ENCODE data around the gene CMKLR1.

CMKLR1 gene

DNA sequence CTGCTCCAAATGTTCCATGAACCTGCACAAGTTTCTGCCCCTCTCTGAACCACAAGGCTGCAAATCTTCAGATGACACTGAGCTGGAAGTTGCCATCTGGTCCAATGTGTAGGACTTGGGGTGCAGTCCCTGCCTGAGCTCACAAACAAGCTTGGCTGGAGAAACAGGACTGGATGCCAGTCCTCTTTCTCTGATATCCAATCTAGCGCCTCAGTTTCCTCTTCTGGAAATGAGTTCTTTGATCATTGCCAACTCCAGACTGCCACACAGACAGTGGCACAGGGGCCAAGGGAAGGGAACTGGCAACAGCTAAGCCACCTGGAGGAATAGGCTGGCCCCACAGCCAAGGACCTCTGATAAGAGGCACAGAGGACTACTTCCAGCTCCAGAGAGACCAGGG is 15.5 kb downstream of the CMKLR1 start:
- DNase-seq (ENCODE audit: low read depth), result no peak
- no peak overlapping the region for H3K4me3 ChIP-seq (ENCODE audit: control insufficient read depth, low read depth, low read length)
- TF ChIP-seq, protein P1, sequence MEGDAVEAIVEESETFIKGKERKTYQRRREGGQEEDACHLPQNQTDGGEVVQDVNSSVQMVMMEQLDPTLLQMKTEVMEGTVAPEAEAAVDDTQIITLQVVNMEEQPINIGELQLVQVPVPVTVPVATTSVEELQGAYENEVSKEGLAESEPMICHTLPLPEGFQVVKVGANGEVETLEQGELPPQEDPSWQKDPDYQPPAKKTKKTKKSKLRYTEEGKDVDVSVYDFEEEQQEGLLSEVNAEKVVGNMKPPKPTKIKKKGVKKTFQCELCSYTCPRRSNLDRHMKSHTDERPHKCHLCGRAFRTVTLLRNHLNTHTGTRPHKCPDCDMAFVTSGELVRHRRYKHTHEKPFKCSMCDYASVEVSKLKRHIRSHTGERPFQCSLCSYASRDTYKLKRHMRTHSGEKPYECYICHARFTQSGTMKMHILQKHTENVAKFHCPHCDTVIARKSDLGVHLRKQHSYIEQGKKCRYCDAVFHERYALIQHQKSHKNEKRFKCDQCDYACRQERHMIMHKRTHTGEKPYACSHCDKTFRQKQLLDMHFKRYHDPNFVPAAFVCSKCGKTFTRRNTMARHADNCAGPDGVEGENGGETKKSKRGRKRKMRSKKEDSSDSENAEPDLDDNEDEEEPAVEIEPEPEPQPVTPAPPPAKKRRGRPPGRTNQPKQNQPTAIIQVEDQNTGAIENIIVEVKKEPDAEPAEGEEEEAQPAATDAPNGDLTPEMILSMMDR (IDR thresholded peaks at IDR 0.05; ENCODE audit: control insufficient read depth, insufficient read depth, low read depth, low read length, missing control alignments), result no peak

DNA sequence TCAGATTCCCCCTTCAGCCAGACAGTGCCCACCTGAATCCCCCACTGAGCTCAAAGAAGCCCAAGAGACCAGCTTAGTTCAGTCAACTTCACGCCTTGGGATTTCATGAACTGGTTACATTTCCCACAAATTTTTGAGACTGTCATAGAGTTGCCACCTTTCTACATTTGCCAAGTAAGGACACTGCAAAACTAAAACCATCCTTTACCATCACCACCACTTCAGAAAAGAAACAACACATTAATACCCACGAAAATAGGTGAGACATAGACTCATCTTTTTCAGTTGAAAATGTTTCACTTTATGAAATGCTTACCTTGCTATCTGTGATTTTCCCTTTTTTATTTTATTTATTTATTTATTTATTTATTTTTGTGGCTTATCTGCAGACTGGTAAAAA is 16.1 kb downstream of the CMKLR1 start:
- H3K4me3 ChIP-seq (ENCODE audit: control insufficient read depth, low read depth, low read length), result no peak overlapping the region
- TF ChIP-seq, protein P1 (IDR thresholded peaks at IDR 0.05; ENCODE audit: control insufficient read depth, insufficient read depth, low read depth, low read length, missing control alignments), result no peak
- DNase-seq (ENCODE audit: low read depth), result no peak

DNA sequence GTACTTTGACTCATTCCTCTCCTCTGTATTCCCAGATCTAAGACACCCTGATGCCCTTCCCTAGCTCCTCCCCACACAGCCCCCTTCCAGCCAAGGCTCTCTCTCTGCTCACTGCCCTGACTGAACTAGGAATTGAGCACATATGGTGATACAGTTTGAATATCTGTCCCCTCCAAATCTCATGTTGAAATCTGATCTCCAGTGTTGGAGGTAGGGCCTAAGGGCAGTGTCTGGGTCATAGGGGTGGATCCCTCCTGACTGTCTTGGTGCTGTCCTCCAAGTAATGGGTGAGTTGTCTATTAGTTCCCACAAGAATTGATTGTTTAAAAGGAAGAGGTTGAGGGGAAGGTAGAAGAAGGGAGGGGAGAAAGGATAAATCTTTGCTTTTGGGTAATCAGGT is 17.4 kb downstream of the CMKLR1 start:
- DNase-seq (ENCODE audit: low read depth), result no peak
- H3K4me3 ChIP-seq (ENCODE audit: control insufficient read depth, low read depth, low read length), result no peak overlapping the region
- TF ChIP-seq, protein P1 (IDR thresholded peaks at IDR 0.05; ENCODE audit: control insufficient read depth, insufficient read depth, low read depth, low read length, missing control alignments), result no peak

DNA sequence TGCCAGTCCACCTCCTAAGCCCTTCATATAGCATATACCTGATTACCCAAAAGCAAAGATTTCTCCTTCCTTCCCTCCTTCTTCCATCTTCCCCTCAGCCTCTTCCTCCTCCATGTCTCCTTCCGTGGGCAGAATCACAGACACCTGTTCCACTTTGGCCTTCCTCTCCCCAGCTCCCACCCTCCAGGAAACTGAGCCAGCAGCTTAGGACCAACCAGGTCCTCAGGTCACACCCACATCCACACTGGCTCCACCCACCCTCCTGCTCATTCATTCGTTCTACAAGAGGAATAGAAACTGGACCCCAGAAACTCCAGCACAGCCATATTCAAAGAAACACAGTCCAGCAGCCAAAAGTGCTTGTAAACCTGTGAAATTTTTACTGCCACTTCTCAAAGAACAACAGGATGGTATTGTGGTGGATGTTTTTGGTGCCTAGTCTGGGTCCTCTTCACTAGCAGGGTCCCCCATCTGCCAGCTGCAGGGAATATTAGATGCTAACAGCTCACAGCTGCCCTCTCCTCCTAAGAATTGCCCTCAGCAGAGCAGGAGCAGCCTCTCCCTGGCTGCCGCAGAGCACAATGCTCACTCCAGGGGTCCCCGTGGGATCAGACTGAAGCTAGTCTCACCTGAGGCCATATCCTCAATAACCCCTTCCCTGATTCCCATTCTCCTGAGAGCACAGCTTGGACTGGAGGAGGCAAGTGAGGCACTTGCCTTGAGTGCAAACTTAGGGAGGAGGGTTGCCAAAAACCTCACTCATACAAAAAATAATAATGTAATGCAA is 18.4 kb downstream of the CMKLR1 start:
- DNase-seq (ENCODE audit: low read depth), result no peak

DNA sequence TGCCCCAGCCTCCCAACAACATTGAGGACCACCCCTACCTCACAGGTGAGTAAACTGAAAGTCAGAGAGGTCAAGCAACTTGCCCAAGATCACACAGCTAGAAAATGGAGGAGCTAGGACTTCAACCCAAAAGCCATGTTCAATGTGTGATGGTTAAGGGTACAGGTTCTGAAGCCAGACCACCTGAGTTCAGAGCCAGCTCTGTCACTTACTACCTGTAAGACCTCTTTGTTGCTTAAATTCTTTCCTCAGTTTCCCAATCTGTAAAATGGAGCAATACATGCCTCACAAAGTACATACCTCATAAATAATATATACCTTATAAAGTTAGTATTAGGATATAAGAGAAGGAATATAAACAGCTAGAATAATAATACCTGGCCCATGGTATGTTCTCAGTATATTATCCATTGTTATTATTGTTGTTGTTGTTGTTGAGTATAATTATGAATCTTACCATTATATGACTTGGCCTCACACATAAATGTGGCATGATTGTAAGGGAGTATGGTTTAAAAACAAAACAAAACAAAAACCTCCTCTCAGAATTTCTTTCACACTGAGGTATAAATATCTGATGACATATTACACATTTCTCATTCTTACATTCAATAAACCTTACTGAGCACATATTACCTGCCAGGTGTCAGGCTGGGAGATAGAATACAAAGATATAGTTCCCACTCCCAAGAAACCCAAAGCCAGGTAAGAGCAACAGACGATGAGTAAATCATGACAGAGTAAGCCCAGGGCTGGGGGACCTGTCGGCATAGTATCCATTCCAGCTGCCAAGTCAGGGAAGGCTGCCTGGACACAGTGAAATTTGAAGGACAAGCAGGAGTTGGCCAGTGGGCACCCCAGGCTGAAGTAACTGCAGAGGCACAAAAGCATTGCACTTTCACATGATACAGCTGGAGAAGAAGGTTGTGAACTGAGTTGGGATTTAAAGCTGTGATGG is 19.6 kb downstream of the CMKLR1 start:
- TF ChIP-seq, protein P1 (IDR thresholded peaks at IDR 0.05; ENCODE audit: control insufficient read depth, insufficient read depth, low read depth, low read length, missing control alignments), result no peak
- no peak for DNase-seq (ENCODE audit: low read depth)
- no peak overlapping the region for H3K4me3 ChIP-seq (ENCODE audit: control insufficient read depth, low read depth, low read length)

More for the DNA sequence above, 18.4 kb downstream of the CMKLR1 start:
- TF ChIP-seq, protein P1 (IDR thresholded peaks at IDR 0.05; ENCODE audit: control insufficient read depth, insufficient read depth, low read depth, low read length, missing control alignments), result peak; percentile 22
- no peak overlapping the region for H3K4me3 ChIP-seq (ENCODE audit: control insufficient read depth, low read depth, low read length)

DNA sequence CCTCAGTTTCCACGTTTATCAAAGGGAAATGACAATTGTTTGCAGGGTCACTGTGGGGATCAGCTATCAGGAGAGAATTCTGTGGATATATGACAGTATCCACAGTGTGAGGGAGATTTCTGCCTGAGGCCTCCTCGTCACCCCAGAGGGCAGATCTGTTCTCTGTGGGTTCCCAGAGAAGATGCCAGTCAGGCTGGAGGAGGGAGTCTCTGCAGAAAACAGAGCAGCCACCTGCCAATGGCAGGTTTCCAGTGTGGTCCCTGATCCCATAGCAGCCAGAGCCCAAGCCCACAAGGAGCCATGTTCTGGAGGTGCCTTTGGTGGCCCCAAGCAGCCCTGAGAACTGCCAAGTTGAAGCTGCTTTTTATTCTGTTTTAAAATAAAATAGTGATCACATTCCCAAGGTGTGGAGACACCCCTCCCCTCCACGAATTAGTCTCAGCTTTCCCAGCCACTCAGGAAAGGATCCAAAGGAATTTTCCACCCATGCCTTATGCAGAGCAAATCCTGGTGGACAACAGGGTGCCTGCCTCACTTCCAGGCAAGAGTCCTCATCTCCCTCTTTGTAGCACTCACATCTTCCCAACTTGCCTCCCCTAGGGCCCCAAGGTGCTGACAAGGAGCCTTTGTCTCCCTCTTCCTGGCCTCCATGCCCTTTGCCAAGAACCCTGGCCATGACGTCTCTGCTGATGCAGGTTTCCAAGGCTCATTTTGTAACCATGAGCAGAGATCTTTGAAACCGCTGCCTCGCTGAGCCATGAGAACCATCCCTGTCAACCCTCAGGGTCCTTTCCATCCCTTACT is 20.4 kb downstream of the CMKLR1 start:
- TF ChIP-seq, protein P1 (IDR thresholded peaks at IDR 0.05; ENCODE audit: control insufficient read depth, insufficient read depth, low read depth, low read length, missing control alignments), result no peak
- DNase-seq (ENCODE audit: low read depth), result no peak
- H3K4me3 ChIP-seq (ENCODE audit: control insufficient read depth, low read depth, low read length), result no peak overlapping the region
